Measurements from ENCODE around the gene CADM4.

The CADM4 gene

GRCh38 chr19:43633520-43633919, 6.1 kb downstream of the CADM4 start:
- no peak for DNase-seq

- DNase-seq: no peak
Measured at GRCh38 chr19:43631491-43631890, 8.2 kb downstream of the CADM4 start.

- DNase-seq: no peak
Measured at GRCh38 chr19:43628646-43629326, 10.9 kb downstream of the CADM4 start.

- no peak for DNase-seq
Measured at GRCh38 chr19:43626838-43627237, 12.8 kb downstream of the CADM4 start.

- no peak for DNase-seq
Measured at GRCh38 chr19:43625918-43626579, 13.6 kb downstream of the CADM4 start.

- peak; percentile 90 for DNase-seq
Measured at GRCh38 chr19:43624933-43625332, 14.7 kb downstream of the CADM4 start.

GRCh38 chr19:43623889-43624670, 15.6 kb downstream of the CADM4 start:
- no peak for DNase-seq

GRCh38 chr19:43622956-43623355, 16.7 kb downstream of the CADM4 start:
- no peak for DNase-seq

- no peak for DNase-seq
Measured at GRCh38 chr19:43622070-43622469, 17.6 kb downstream of the CADM4 start.

- DNase-seq: no peak
Measured at GRCh38 chr19:43620061-43621001, 19.3 kb downstream of the CADM4 start.

GRCh38 chr19:43619262-43620060, 20.2 kb downstream of the CADM4 start, which contains the start of gene ZNF428:
ZNF428 (minus strand) TSS chr19:43619629; CDS start chr19:43614304, 5,325 bp downstream.
- peak; percentile 90 for DNase-seq

GRCh38 chr19:43618921-43619261, 20.8 kb downstream of the CADM4 start:
- DNase-seq: peak; percentile 64

- no peak for DNase-seq
Measured at GRCh38 chr19:43616954-43617353, 22.7 kb downstream of the CADM4 start.

GRCh38 chr19:43616306-43616705, 23.3 kb downstream of the CADM4 start:
- no peak for DNase-seq

GRCh38 chr19:43612374-43612773, 27.3 kb downstream of the CADM4 start:
- DNase-seq: no peak

- no peak for DNase-seq
Measured at GRCh38 chr19:43611788-43612187, 27.9 kb downstream of the CADM4 start, which contains the start of gene SRRM5. SRRM5 (plus strand) TSS chr19:43612088; CDS start chr19:43612122, 34 bp downstream.

- no peak for DNase-seq
Measured at GRCh38 chr19:43610493-43610892, 29.2 kb downstream of the CADM4 start.

- DNase-seq: no peak
Measured at GRCh38 chr19:43609872-43610271, 29.8 kb downstream of the CADM4 start.

- DNase-seq: no peak
Measured at GRCh38 chr19:43607238-43608205, 32.1 kb downstream of the CADM4 start.

GRCh38 chr19:43606569-43607229, 33.0 kb downstream of the CADM4 start:
- DNase-seq: no peak
